H1 (cell line): ENCODE measurements around the gene SRGAP3. TPM values are rescaled to one million over a fixed set of nuclear protein-coding genes. Genes with fewer than 3 reads are reported as not detected.

Experiments used
- CTCF ChIA-PET: fragments of 300-600 bp; sonication (Branson Sonifier 250); formaldehyde crosslinking; loops from one replicate; lab custom pipeline; 2021; ENCODE audit not compliant: partially characterized antibody; lab: Charles Lee
- POLR2A ChIA-PET: fragments of 300-600 bp; sonication (Branson Sonifier 250); formaldehyde crosslinking; loops from one replicate; lab custom pipeline; 2021; ENCODE audit warnings: inconsistent platforms; ENCODE audit not compliant: partially characterized antibody; lab: Charles Lee
- DNase-seq, 2 experiments: peaks; one replicate each; pipeline versions ENCODE4 v3.0.0 to v3.0.0-alpha.2; 2010 to 2022; ENCODE audit warnings: low spot score in 2 of 2, low read depth in 1 of 2, mixed read lengths in 1 of 2
- FAIRE-seq: peaks from 2 replicates; lab custom pipeline; 2011; peaks lifted over from hg19 to GRCh38; lab: Jason Lieb, UNC
- H2AFZ ChIP-seq: 2 replicates; pipeline ENCODE4 v1.8.1; 2012; ENCODE audit warnings: low read length, inconsistent platforms
- H2AK5ac ChIP-seq: 2 replicates; pipeline ENCODE4 v1.6.1; 2013; ENCODE audit warnings: low read depth, low read length
- H2BK120ac ChIP-seq: replicated peaks from 2 replicates; pipeline ENCODE3; 2013; ENCODE audit warnings: low read depth, low read length, inconsistent platforms
- H2BK12ac ChIP-seq: 2 replicates; pipeline ENCODE4 v1.6.1; 2013; ENCODE audit warnings: low read depth, low read length
- H2BK15ac ChIP-seq: 2 replicates; pipeline ENCODE4 v1.6.1; 2013; ENCODE audit warnings: low read length
- H2BK20ac ChIP-seq: 2 replicates; pipeline ENCODE4 v1.6.1; 2013; ENCODE audit warnings: low read length
- H2BK5ac ChIP-seq: 2 replicates; pipeline ENCODE4 v1.6.1; 2013; ENCODE audit warnings: low read depth, low read length
- H3K14ac ChIP-seq: 2 replicates; pipeline ENCODE4 v1.6.1; 2013; ENCODE audit warnings: inconsistent platforms; ENCODE audit not compliant: insufficient read length
- H3K18ac ChIP-seq: 2 replicates; pipeline ENCODE4 v1.6.1; 2013; ENCODE audit warnings: low read length; ENCODE audit errors: extremely low read depth
- H3K23ac ChIP-seq: 2 replicates; pipeline ENCODE4 v1.6.1; 2013; ENCODE audit warnings: inconsistent platforms; ENCODE audit not compliant: insufficient read length
- H3K23me2 ChIP-seq: 2 replicates; pipeline ENCODE4 v1.6.1; 2013; ENCODE audit warnings: low read depth, low read length
- H3K27ac ChIP-seq: 2 replicates; pipeline ENCODE4 v1.6.1; 2011; ENCODE audit warnings: low read depth, low read length, inconsistent platforms
- H3K27me3 ChIP-seq, 4 experiments: replicated peaks in 1 of 4; 1 replicate in 1 of 4; 2 replicates in 3 of 4; pipeline versions ENCODE4 v1.6.1 to v1.8.1; 2011 to 2013; ENCODE audit warnings: low read length in 3 of 4, mild to moderate bottlenecking in 3 of 4, inconsistent platforms in 2 of 4, mixed read lengths in 2 of 4, moderate library complexity in 1 of 4; ENCODE audit not compliant: control insufficient read depth in 3 of 4, insufficient read depth in 3 of 4; ENCODE audit errors: extremely low read depth in 1 of 4
- H3K36me3 ChIP-seq, 4 experiments: 2 replicates each; pipeline versions ENCODE4 v1.6.1 to v1.8.1; 2011 to 2013; ENCODE audit warnings: mild to moderate bottlenecking in 4 of 4, low read length in 3 of 4, moderate library complexity in 2 of 4, control low read depth in 1 of 4, inconsistent platforms in 1 of 4; ENCODE audit not compliant: insufficient read depth in 4 of 4, control insufficient read depth in 2 of 4
- H3K4ac ChIP-seq: replicated peaks from 2 replicates; pipeline ENCODE3; 2013; ENCODE audit warnings: low read length, low read depth, mixed read lengths, inconsistent platforms; ENCODE audit not compliant: insufficient read length
- H3K4me1 ChIP-seq, 4 experiments: replicated peaks in 1 of 4; 1 replicate in 1 of 4; 2 replicates in 3 of 4; pipeline versions ENCODE4 v1.6.1 to v1.8.1; 2011 to 2013; ENCODE audit warnings: low read length in 3 of 4, inconsistent platforms in 2 of 4, mixed read lengths in 1 of 4; ENCODE audit not compliant: insufficient read depth in 4 of 4, control insufficient read depth in 3 of 4
- H3K4me2 ChIP-seq, 2 experiments: 2 replicates each; pipeline versions ENCODE4 v1.6.1 to v1.8.1; 2011 to 2013; ENCODE audit warnings: low read depth in 2 of 2, low read length in 2 of 2, control low read depth in 1 of 2, inconsistent platforms in 1 of 2, mild to moderate bottlenecking in 1 of 2; ENCODE audit not compliant: insufficient read depth in 1 of 2
- H3K4me3 ChIP-seq, 4 experiments: fragments of 200-600, 300-600 bp in 1 of 4; sonication (generic), shearing (Covaris generic), sonication (Bioruptor Twin) in 1 of 4; 2 replicates each; pipeline versions ENCODE4 v1.5.1 to v1.8.1; 2011 to 2016; ENCODE audit warnings: low read length in 4 of 4, low read depth in 3 of 4, control low read depth in 2 of 4, inconsistent platforms in 2 of 4, mild to moderate bottlenecking in 2 of 4, mixed read lengths in 1 of 4, moderate library complexity in 1 of 4; ENCODE audit not compliant: insufficient read depth in 2 of 4; ENCODE audit errors: extremely low read depth in 1 of 4
- H3K56ac ChIP-seq: replicated peaks from 2 replicates; pipeline ENCODE3; 2013; ENCODE audit warnings: low read depth, mild to moderate bottlenecking, mixed read lengths, low read length, inconsistent platforms; ENCODE audit not compliant: insufficient read length
- H3K79me1 ChIP-seq: 2 replicates; pipeline ENCODE4 v1.6.1; 2013; ENCODE audit warnings: low read depth, low read length, control low read depth
- H3K79me2 ChIP-seq, 2 experiments: 2 replicates each; pipeline versions ENCODE4 v1.6.1 to v1.8.1; 2012 to 2013; ENCODE audit warnings: low read length in 2 of 2, mild to moderate bottlenecking in 2 of 2, inconsistent platforms in 1 of 2; ENCODE audit not compliant: insufficient read depth in 2 of 2, control insufficient read depth in 1 of 2
- H3K9ac ChIP-seq, 4 experiments: replicated peaks in 1 of 4; 1 replicate in 1 of 4; 2 replicates in 3 of 4; pipeline versions ENCODE4 v1.6.1 to v1.8.1; 2011 to 2013; ENCODE audit warnings: low read depth in 3 of 4, low read length in 3 of 4, control low read depth in 2 of 4, mild to moderate bottlenecking in 2 of 4, moderate library complexity in 2 of 4, inconsistent platforms in 1 of 4; ENCODE audit errors: extremely low read depth in 1 of 4
- H3K9me3 ChIP-seq, 2 experiments: 2 replicates each; pipeline versions ENCODE4 v1.6.1 to v1.8.1; 2012 to 2013; ENCODE audit warnings: mild to moderate bottlenecking in 2 of 2, moderate library complexity in 2 of 2, control low read depth in 1 of 2, inconsistent platforms in 1 of 2, low read depth in 1 of 2, low read length in 1 of 2, mixed read lengths in 1 of 2; ENCODE audit not compliant: insufficient read depth in 2 of 2
- H4K20me1 ChIP-seq, 2 experiments: replicated peaks in 1 of 2; 2 replicates each; pipeline versions ENCODE3 to v1.8.1; 2011 to 2013; ENCODE audit warnings: inconsistent platforms in 2 of 2, low read length in 2 of 2, mild to moderate bottlenecking in 1 of 2; ENCODE audit not compliant: insufficient read depth in 2 of 2, control insufficient read depth in 1 of 2
- H4K5ac ChIP-seq: 2 replicates; pipeline ENCODE4 v1.6.1; 2013; ENCODE audit warnings: low read length, low read depth, mixed read lengths, inconsistent platforms; ENCODE audit not compliant: insufficient read length
- H4K8ac ChIP-seq: 2 replicates; pipeline ENCODE4 v1.8.0; 2013; ENCODE audit warnings: mild to moderate bottlenecking, moderate library complexity, low read length, inconsistent platforms; ENCODE audit not compliant: insufficient read depth; ENCODE audit errors: extremely low read depth
- H4K91ac ChIP-seq: replicated peaks from 2 replicates; pipeline ENCODE3; 2013; ENCODE audit warnings: low read length, mixed read lengths, inconsistent platforms; ENCODE audit not compliant: insufficient read length
- BCL11A ChIP-seq, 2 experiments: IDR thresholded peaks; one replicate each; pipeline ENCODE4 v1.6.1; 2011; ENCODE audit warnings: low read depth in 2 of 2, low read length in 2 of 2, mild to moderate bottlenecking in 2 of 2
- CBX5 ChIP-seq: fragments of 300-800, 300-1000 bp; sonication (generic); IDR thresholded peaks from 2 replicates; pipeline ENCODE4 v1.7.1; 2016; ENCODE audit warnings: antibody characterized with exemption, low read length, low read depth
- CHD2 ChIP-seq: IDR thresholded peaks from 2 replicates; pipeline ENCODE4 v1.6.1; 2012; ENCODE audit warnings: low read length, improper control_type of control experiment
- CTBP2 ChIP-seq: IDR thresholded peaks from 2 replicates; pipeline ENCODE4 v1.7.0; 2011; ENCODE audit warnings: borderline replicate concordance, mild to moderate bottlenecking, moderate library complexity, mixed read lengths, low read length; ENCODE audit not compliant: insufficient read depth, insufficient read length
- FOSL1 ChIP-seq: IDR thresholded peaks from 2 replicates; pipeline ENCODE4 v1.6.1; 2011; ENCODE audit warnings: mild to moderate bottlenecking, low read depth, low read length, moderate library complexity; ENCODE audit not compliant: insufficient read depth
- JUND ChIP-seq: IDR thresholded peaks from 2 replicates; pipeline ENCODE4 v1.6.1; 2011; ENCODE audit warnings: mild to moderate bottlenecking, improper control_type of control experiment, low read length
- KDM5A ChIP-seq: fragments of 200-600 bp; IDR thresholded peaks from 2 replicates; pipeline ENCODE4 v1.7.1; 2012; ENCODE audit warnings: mild to moderate bottlenecking, low read length, inconsistent platforms, mixed read lengths
- MAFK ChIP-seq: IDR thresholded peaks from 2 replicates; pipeline ENCODE4 v1.6.1; 2012; ENCODE audit warnings: low read depth, mild to moderate bottlenecking, improper control_type of control experiment, low read length
- RAD21 ChIP-seq, 2 experiments: IDR thresholded peaks in 1 of 2; conservative IDR thresholded peaks in 1 of 2; 2 replicates each; pipeline ENCODE4 v1.6.1; 2011; ENCODE audit warnings: low read depth in 2 of 2, low read length in 2 of 2, improper control_type of control experiment in 1 of 2, inconsistent platforms in 1 of 2, mild to moderate bottlenecking in 1 of 2, moderate library complexity in 1 of 2
- RFX5 ChIP-seq: IDR thresholded peaks from 2 replicates; pipeline ENCODE4 v1.6.1; 2011; ENCODE audit warnings: low read depth, low read length, improper control_type of control experiment, borderline replicate concordance
- SP4 ChIP-seq: IDR thresholded peaks from 2 replicates; pipeline ENCODE4 v1.6.1; 2012; ENCODE audit warnings: low read length, inconsistent platforms
- SRF ChIP-seq: IDR thresholded peaks from 2 replicates; pipeline ENCODE4 v1.6.1; 2011; ENCODE audit warnings: mild to moderate bottlenecking, low read depth, low read length, moderate library complexity
- SUZ12 ChIP-seq: fragments of 200-600 bp; sonication (generic); IDR thresholded peaks from 2 replicates; pipeline ENCODE4 v1.6.1; 2012; ENCODE audit warnings: mild to moderate bottlenecking, inconsistent platforms, low read length, moderate library complexity, mixed read lengths
- TAF7 ChIP-seq: optimal IDR thresholded peaks from 2 replicates; pipeline ENCODE3; 2011; ENCODE audit warnings: low read depth, mild to moderate bottlenecking, inconsistent platforms, low read length, moderate library complexity, borderline replicate concordance
- TEAD4 ChIP-seq: IDR thresholded peaks from 2 replicates; pipeline ENCODE4 v1.6.1; 2012; ENCODE audit warnings: low read depth, low read length, inconsistent platforms, mixed read lengths
- WGBS, 2 experiments: shearing (Covaris generic) in 1 of 2; methylation state at CpG; one replicate each; pipeline versions ENCODE4 v1.1.6 to v1.1.7; 2013 to 2015; ENCODE audit warnings: low lambda C conversion rate in 2 of 2, mixed read lengths in 2 of 2, inconsistent platforms in 1 of 2, low coverage in 1 of 2, missing lambda C conversion rate in 1 of 2; ENCODE audit not compliant: insufficient replicate concordance in 2 of 2, insufficient coverage in 1 of 2, insufficient read length in 1 of 2; ENCODE audit errors: extremely low coverage in 1 of 2, missing lambda C conversion rate in 1 of 2; 5-methylcytosine and 5-hydroxymethylcytosine counted together
- polyA plus RNA-seq, 7 experiments: library from polyadenylated mRNA; depleted of rRNA in 3 of 7; stranded (reverse) in 5 of 7; unstranded in 2 of 7; fragments of >200 nt in 5 of 7; fragments of 200-250 nt in 2 of 7; gene quantifications; 1 replicate in 5 of 7; 2 replicates in 1 of 7; 4 replicates in 1 of 7; pipeline versions ENCODE4 v1.2.1 to v1.2.3, GENCODE V29; 2011 to 2013; ENCODE audit warnings: missing spikeins in 2 of 7, mixed read lengths in 2 of 7
- total RNA-seq: library from RNA; stranded (reverse); fragmentation: NEBNext Ultra II Directional; extraction: Animal tissue kit (Norgen Biotek cat#: 25700); gene quantifications from 2 replicates; pipeline ENCODE4 v1.2.1, GENCODE V29; 2021

The SRGAP3 gene
- total and polyA plus RNA-seq, 2 of the 8 experiments (the other 6 are each of a cell fraction or from before 2014, with no cell fraction given), result 5.8 to 11.4 TPM

- Histone ChIP-seq H3K36me3 (no peaks in the 10 kb centered on the region), H3K79me2 (no peaks in the 10 kb centered on the region), H3K23ac (no peak overlapping the region), H3K18ac (no peak overlapping the region; the same call in 1 of the 2 replicates), H2BK5ac (no peak overlapping the region), H3K56ac (no peak overlapping the region), H3K4me2 (no peak overlapping the region), H2AK5ac (no peak overlapping the region), H3K79me1 (no peaks in the 10 kb centered on the region), H4K5ac (no peak overlapping the region), H4K20me1 (no peaks in the 10 kb centered on the region), H4K91ac (no peak overlapping the region), H4K8ac (no peak overlapping the region), H2BK20ac (no peak overlapping the region), H2AFZ (no peak overlapping the region), H2BK12ac (no peak overlapping the region), H3K9ac (no peak overlapping the region), H3K27me3 (no peaks in the 10 kb centered on the region), H3K9me3 (peaks cover 0 to 3% of the 10 kb centered on the region in 2 experiments; a peak in 1 of 4 replicates), H3K27ac (no peak overlapping the region), H3K4me1 (no peaks in the 10 kb centered on the region), H3K14ac (no peak overlapping the region), H3K4me3 (no peak overlapping the region), H2BK120ac (no peak overlapping the region), H3K23me2 (no peaks in the 10 kb centered on the region; the same call in 1 of the 2 replicates), H2BK15ac (no peak overlapping the region), H3K4ac (no peak overlapping the region)
- WGBS, 2 experiments, result 91% methylated on average over 3 of the region's 3 CpGs; no CpG with 5 or more reads in 1 of the 2 experiments
- no peak for TF ChIP-seq MAFK
- no peak for TF ChIP-seq JUND
- no peak for TF ChIP-seq SRF
- TF ChIP-seq FOSL1, result no peak
- TF ChIP-seq KDM5A, result no peak
- TF ChIP-seq TAF7, result no peak
- no peak for TF ChIP-seq BCL11A (IDR thresholded peaks at IDR 0.05; ENCODE audit: low read depth in 2 of 2, low read length in 2 of 2)
- no peak for TF ChIP-seq RAD21 (IDR thresholded peaks at IDR 0.05 in 1 of 2, conservative IDR thresholded peaks at IDR 0.05 in 1 of 2; ENCODE audit: low read depth in 2 of 2, low read length in 2 of 2)
- no peak for TF ChIP-seq TEAD4
- TF ChIP-seq RFX5, result no peak
- no peak for TF ChIP-seq CTBP2
- TF ChIP-seq SP4, result no peak
- TF ChIP-seq CBX5, result no peak
- TF ChIP-seq SUZ12, result no peak
- no peak for TF ChIP-seq CHD2
- ChIA-PET CTCF (interaction anchor here (0.7 to 1.0 kb wide), 3 partner anchors 9 to 69 kb away, joined by 3 to 5 read pairs (median 3); no protein-coding TSS in a partner anchor), POLR2A (no interaction called here)
- FAIRE-seq, result no peak
- DNase-seq, result no peak
Measured at GRCh38 chr3:9293076-9293475, 43.6 kb upstream of the SRGAP3 start.
